ENCODE data around the gene GTF3C6.
"Not testable (repeated sequence)": the region's sequence is repeated elsewhere in the genome, so short reads cannot be mapped to it uniquely, and the experiment has no call there.

GTF3C6 gene

GRCh38 chr6:110990840-110991576 is 32.5 kb downstream of the GTF3C6 start:
- Histone ChIP-seq H3K4me3 (ENCODE audit: low read length) (no peak overlapping the region), H2AFZ (ENCODE audit: low read depth, low read length) (no peak overlapping the region), H3K36me3 (ENCODE audit: insufficient read depth, low read length) (peaks cover 56% of the 10 kb centered on the region), H3K9me3 (ENCODE audit: low read length) (no peaks in the 10 kb centered on the region), H3K27me3 (ENCODE audit: insufficient read depth, low read length) (no peaks in the 10 kb centered on the region), H3K4me1 (ENCODE audit: insufficient read depth, low read length) (no peaks in the 10 kb centered on the region)

DNA sequence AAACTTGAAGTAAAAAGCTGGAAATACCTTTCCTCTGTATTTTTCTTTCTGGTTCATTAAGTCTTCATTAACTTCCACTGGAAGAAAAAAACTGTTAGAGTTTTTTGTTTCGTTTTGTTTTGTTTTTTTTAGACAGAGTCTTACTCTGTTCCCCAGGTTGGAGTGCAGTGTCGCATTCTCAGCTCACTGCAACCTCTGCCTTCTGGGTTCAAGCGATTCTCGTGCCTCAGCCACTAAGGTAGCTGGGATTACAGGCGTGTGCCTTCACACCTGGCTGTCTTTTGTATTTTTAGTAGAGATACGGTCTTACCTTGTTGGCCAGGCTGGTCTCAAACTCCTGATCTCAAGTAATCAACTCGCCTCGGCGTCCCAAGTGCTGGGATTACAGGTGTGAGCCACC is 38.2 kb downstream of the GTF3C6 start:
- Histone ChIP-seq H3K4me3 (ENCODE audit: low read length) (no peak overlapping the region), H3K36me3 (ENCODE audit: insufficient read depth, low read length) (peaks cover 64% of the 10 kb centered on the region), H3K4me1 (ENCODE audit: insufficient read depth, low read length) (no peaks in the 10 kb centered on the region), H2AFZ (ENCODE audit: low read depth, low read length) (no peak overlapping the region), H3K27me3 (ENCODE audit: insufficient read depth, low read length) (no peaks in the 10 kb centered on the region), H3K9me3 (ENCODE audit: low read length) (no peaks in the 10 kb centered on the region)

DNA sequence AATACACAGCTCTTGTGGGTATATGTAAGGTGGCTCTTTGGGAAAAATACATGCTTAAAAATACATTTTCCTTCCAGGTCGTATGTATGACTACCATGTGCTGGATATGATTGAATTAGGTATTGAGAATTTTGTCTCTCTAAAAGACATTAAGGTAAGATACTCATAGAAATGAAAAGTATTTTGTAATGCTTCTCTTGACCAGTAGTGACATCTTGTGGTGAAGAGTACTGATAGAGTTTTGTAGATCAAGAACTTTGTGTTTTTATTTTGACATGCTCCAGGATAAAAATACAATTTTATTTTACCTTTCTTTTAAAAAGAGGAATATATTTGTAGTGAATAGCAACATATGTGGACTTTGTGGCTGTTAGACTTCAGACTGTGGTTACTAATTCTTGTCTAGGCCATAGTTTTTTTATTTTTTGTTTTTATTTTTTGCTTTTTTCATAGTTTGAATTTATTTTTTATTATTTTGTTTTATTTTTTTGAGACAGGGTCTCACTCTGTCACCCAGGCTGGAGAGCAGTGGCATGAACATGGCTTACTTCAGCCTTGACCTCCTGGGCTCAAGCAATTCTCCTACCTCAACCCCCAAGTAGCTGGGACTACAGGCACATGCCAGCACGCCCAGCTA is 41.2 kb downstream of the GTF3C6 start:
- Histone ChIP-seq H3K9me3 (ENCODE audit: low read length) (no peaks in the 10 kb centered on the region), H2AFZ (ENCODE audit: low read depth, low read length) (no peak overlapping the region), H3K4me3 (ENCODE audit: low read length) (no peak overlapping the region), H3K4me1 (ENCODE audit: insufficient read depth, low read length) (no peaks in the 10 kb centered on the region), H3K27me3 (ENCODE audit: insufficient read depth, low read length) (no peaks in the 10 kb centered on the region), H3K36me3 (ENCODE audit: insufficient read depth, low read length) (peaks cover 60% of the 10 kb centered on the region)

GRCh38 chr6:111002350-111002749 is 43.8 kb downstream of the GTF3C6 start:
- H2AFZ ChIP-seq (ENCODE audit: low read depth, low read length), result no peak overlapping the region
- H3K36me3 ChIP-seq (ENCODE audit: insufficient read depth, low read length), result peaks cover 57% of the 10 kb centered on the region

DNA sequence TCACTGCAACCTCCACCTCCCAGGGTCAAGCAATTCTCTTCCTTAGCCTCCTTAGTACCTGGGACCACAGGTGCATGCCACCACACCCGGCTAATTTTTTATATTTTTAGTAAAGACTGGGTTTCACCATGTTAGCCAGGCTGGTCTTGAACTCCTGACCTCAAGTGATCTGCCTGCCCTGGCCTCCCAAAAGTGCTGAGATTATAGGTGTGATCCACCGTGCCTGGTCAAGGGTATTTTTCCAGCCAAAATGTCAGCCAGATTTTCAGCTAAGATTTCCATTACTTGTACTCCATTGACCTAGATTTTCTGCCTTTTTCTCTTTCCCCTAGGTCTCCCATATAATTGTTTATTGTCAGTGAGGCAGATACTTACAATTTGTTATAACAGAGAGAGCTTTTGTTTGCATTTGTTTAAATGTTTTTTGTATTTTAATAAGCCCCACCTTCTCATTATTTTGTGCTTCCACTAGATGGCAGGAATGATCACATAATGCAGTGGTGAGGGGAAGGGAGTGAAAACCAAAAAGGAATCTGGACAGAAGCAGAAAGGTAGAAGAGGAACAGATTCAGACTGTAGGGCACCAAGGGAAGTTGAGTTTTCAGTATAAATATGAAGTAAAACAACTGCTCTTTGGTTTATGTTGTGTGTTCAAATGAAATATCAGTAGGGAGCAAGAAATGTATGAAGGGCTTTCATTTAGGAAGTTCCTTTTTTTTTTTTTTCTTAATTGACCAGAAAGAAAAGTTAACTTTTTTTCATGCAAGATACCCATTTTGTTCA is 53.0 kb downstream of the GTF3C6 start:
- H3K4me1 ChIP-seq (ENCODE audit: insufficient read depth, low read length), result no peaks in the 10 kb centered on the region
- H3K36me3 ChIP-seq (ENCODE audit: insufficient read depth, low read length), result peaks cover 38% of the 10 kb centered on the region
- peaks cover 3% of the 10 kb centered on the region for H3K9me3 ChIP-seq (ENCODE audit: low read length)
- H2AFZ ChIP-seq (ENCODE audit: low read depth, low read length), result no peak overlapping the region
- H3K27me3 ChIP-seq (ENCODE audit: insufficient read depth, low read length), result no peaks in the 10 kb centered on the region
- H3K4me3 ChIP-seq (ENCODE audit: low read length), result no peak overlapping the region

More at GRCh38 chr6:111002350-111002749, 43.8 kb downstream of the GTF3C6 start:
- Histone ChIP-seq H3K27me3 (ENCODE audit: insufficient read depth, low read length) (no peaks in the 10 kb centered on the region), H3K4me3 (ENCODE audit: low read length) (no peak overlapping the region), H3K4me1 (ENCODE audit: insufficient read depth, low read length) (no peaks in the 10 kb centered on the region), H3K9me3 (ENCODE audit: low read length) (no peaks in the 10 kb centered on the region)

DNA sequence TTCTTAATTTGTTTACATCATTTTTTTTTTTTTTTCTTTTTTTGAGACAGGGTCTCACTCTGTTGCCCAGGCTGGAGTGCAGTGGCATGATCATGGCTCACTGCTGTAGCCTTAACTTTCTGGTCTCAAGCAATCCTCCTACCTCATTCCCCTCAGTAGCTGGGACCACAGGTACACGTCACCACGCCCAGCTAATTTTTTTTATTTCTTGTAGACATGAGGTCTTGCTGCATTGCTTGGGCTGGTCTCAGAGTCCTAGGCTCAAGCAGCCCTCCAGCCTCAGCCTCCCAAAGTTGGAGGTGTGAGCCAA is 53.6 kb downstream of the GTF3C6 start:
- H3K36me3 ChIP-seq (ENCODE audit: insufficient read depth, low read length), result peaks cover 38% of the 10 kb centered on the region
- peaks cover 3% of the 10 kb centered on the region for H3K9me3 ChIP-seq (ENCODE audit: low read length)
- H2AFZ ChIP-seq (ENCODE audit: low read depth, low read length), result no peak overlapping the region
- no peaks in the 10 kb centered on the region for H3K27me3 ChIP-seq (ENCODE audit: insufficient read depth, low read length)
- H3K4me1 ChIP-seq (ENCODE audit: insufficient read depth, low read length), result no peaks in the 10 kb centered on the region
- no peak overlapping the region for H3K4me3 ChIP-seq (ENCODE audit: low read length)

GRCh38 chr6:111012520-111012919 is 54.0 kb downstream of the GTF3C6 start:
- H3K9me3 ChIP-seq (ENCODE audit: low read length); H2AFZ ChIP-seq (ENCODE audit: low read depth, low read length); H3K4me3 ChIP-seq (ENCODE audit: low read length); H3K27me3 ChIP-seq (ENCODE audit: insufficient read depth, low read length); H3K4me1 ChIP-seq (ENCODE audit: insufficient read depth, low read length): not testable (repeated sequence)
- H3K36me3 ChIP-seq (ENCODE audit: insufficient read depth, low read length), result peaks cover 36% of the 10 kb centered on the region

DNA sequence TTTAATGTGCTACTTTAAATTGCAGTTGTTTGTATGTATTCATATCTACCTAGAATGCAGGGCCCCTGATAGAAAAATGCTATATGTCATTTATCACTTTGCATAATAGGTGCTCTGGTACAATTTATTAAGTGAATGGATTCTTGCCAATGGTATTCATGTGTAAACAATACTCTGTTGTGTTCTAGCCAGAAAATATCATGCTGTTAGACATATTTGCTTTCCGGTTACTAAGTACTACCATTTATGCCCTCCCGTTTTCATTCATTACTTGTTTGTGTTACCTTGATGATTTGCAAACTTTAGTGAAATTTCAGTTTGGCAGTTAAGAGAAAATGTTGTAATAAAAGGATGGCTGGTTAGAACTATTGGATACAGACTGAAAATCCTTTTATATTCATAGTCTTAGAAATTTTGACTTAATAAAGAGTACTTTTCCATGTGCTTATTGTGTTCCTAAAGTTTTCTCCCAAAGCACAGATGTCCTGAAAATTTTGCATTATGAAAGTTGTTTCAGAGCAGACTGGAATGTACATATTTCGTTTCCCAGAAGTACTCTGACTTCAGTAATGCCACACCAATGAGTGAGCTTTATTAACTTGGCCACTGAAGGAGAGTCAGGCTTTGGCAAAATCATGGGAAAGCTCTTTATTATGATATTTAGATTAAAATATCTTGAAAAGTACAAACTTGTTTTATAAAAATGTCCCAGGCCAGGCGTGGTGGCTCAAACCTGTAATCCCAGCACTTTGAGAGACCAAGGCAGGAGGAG is 54.8 kb downstream of the GTF3C6 start:
- Histone ChIP-seq H3K27me3 (ENCODE audit: insufficient read depth, low read length) (no peaks in the 10 kb centered on the region), H3K9me3 (ENCODE audit: low read length) (peaks cover 6% of the 10 kb centered on the region), H2AFZ (ENCODE audit: low read depth, low read length) (no peak overlapping the region), H3K4me3 (ENCODE audit: low read length) (no peak overlapping the region), H3K36me3 (ENCODE audit: insufficient read depth, low read length) (peaks cover 34% of the 10 kb centered on the region), H3K4me1 (ENCODE audit: insufficient read depth, low read length) (no peaks in the 10 kb centered on the region)

- no peak overlapping the region for H3K4me3 ChIP-seq (ENCODE audit: low read length)
- no peaks in the 10 kb centered on the region for H3K4me1 ChIP-seq (ENCODE audit: insufficient read depth, low read length)
- H2AFZ ChIP-seq (ENCODE audit: low read depth, low read length), result no peak overlapping the region
- peaks cover 35% of the 10 kb centered on the region for H3K36me3 ChIP-seq (ENCODE audit: insufficient read depth, low read length)
- H3K27me3 ChIP-seq (ENCODE audit: insufficient read depth, low read length), result no peaks in the 10 kb centered on the region
- H3K9me3 ChIP-seq (ENCODE audit: low read length), result peaks cover 7% of the 10 kb centered on the region
These were observed 57.1 kb downstream of the GTF3C6 start for GRCh38 chr6:111015389-111016124.

GRCh38 chr6:111017241-111017640 is 58.7 kb downstream of the GTF3C6 start:
- H3K9me3 ChIP-seq (ENCODE audit: low read length); H3K4me3 ChIP-seq (ENCODE audit: low read length); H2AFZ ChIP-seq (ENCODE audit: low read depth, low read length); H3K4me1 ChIP-seq (ENCODE audit: insufficient read depth, low read length); H3K27me3 ChIP-seq (ENCODE audit: insufficient read depth, low read length): not testable (repeated sequence)
- H3K36me3 ChIP-seq (ENCODE audit: insufficient read depth, low read length), result peaks cover 36% of the 10 kb centered on the region

All from neuron (in vitro differentiated cells).